Measurements from ENCODE around the gene UVSSA. TPM values are rescaled to one million over a fixed set of nuclear protein-coding genes. Genes with fewer than 3 reads are reported as not detected.

The UVSSA gene
- total RNA-seq, 4 donors from 2014 or later = 9.8 to 40.1 (median 14.5) TPM

GRCh38 chr4:1345903-1346780 lies 866 bp upstream of the UVSSA start:
- TF ChIP-seq CTCF (IDR thresholded peaks at IDR 0.05; ENCODE audit: low read depth) = no peak

- TF ChIP-seq CTCF (IDR thresholded peaks at IDR 0.05; ENCODE audit: low read depth) = no peak
Observed at GRCh38 chr4:1347410-1347864, 429 bp downstream of the UVSSA start.

DNA sequence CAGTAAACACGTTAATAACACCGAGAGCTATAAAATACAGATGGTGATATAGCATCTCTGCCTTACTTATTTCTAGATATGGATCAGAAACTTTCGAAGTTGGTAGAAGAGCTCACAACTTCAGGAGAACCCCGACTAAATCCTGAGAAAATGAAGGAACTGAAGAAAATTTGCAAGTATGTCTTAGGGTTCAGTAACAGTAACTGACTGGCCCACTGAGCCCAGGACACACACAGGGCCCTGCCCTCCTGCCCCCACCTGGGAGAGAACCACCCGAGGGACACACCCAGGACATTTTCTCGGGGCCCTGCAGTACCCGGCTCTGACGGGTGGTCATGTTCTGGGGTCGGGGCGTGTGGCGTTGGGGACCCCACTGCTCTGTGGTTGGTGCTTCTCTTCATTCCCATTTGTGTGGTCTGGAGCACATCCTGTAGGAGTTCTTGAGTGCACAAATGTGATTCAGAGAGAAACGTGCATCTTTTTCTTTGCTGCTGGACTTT lies 1.1 kb downstream of the UVSSA start:
- no peak for TF ChIP-seq CTCF (IDR thresholded peaks at IDR 0.05; ENCODE audit: low read depth)

GRCh38 chr4:1348746-1349145 lies 1.7 kb downstream of the UVSSA start:
- no peak for TF ChIP-seq CTCF (IDR thresholded peaks at IDR 0.05; ENCODE audit: low read depth)

DNA sequence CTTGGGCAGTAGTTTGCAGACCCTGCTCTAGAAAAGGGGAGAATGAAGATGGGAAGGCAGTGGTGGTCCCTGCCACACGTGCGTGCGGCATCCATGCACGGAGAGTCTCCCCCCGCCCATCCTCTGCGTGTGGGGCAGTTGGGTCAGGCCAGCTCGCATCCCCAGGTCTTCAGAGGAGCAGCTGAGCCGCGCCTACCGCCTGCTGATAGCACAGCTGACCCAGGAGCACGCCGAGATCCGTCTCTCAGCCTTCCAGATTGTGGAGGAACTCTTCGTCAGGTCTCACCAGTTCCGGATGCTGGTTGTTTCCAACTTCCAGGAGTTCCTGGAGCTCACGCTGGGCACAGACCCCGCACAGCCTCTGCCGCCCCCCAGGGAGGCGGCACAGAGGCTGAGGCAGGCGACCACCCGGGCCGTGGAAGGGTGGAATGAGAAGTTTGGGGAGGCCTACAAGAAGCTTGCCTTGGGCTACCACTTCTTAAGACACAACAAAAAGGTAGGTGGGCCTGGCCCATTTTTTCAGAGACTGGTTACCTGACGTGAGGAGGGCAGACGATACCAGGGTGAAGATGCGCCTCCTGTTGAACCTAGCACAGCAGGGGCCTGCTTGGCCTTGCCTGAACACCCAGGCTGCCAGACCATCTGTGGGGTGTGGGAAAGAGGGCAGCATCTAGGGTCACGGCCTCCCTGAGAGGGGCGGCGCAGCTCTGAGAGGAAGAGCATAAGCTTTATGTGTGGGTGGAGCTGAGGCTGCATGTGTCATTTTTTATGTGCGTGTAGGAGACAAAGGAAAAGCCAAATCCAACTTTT lies 2.6 kb downstream of the UVSSA start:
- TF ChIP-seq CTCF (IDR thresholded peaks at IDR 0.05; ENCODE audit: low read depth) = no peak

DNA sequence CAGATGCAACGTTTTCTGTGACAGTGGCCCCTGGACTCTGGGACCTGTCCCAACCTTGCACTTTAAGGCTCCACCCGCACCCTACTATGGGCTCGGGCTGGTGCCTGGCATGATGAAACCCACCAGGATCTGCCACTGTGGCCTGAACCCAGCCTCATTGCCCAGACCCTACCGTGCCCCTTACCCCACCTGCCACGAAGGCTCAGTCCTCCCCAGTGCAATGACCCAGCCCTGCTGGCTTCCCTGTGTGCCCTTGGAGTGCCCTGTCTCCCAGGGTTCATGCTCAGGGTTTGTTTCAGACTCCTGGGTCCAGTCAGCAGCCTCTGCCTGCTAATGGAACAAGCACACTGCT lies 3.1 kb downstream of the UVSSA start:
- TF ChIP-seq CTCF (IDR thresholded peaks at IDR 0.05; ENCODE audit: low read depth) = no peak
